ENCODE data around the gene CHTF8. TPM values are rescaled to one million over a fixed set of nuclear protein-coding genes. Genes with fewer than 3 reads are reported as not detected.
"Not testable (repeated sequence)": the region's sequence is repeated elsewhere in the genome, so short reads cannot be mapped to it uniquely, and the experiment has no call there.

CHTF8 gene
- total RNA-seq, 1 donor from 2014 or later, result 89.6 TPM

DNA sequence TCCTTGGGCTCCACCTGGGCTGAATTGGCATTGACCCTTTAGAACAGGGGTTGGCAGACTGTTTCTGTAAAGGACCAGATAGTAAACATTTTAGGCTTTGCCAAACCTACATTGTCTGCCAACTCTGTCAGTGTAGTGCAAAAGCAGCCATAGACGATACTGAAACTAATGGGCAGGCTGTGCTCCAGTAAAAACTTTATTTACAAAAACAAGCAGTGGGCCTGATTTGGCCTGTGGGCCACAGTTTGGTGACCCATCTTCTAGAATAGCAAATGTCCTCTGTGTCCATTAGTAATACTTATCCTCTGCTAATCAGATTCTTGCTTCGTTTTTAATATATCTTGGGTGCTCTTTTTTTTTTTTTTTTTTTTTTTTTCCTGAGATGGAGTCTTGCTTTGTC, 6.2 kb upstream of the CHTF8 start:
- no peak for ATAC-seq

- ATAC-seq, result no peak
Observed at GRCh38 chr16:69133373-69133954, 1.1 kb upstream of the CHTF8 start.

DNA sequence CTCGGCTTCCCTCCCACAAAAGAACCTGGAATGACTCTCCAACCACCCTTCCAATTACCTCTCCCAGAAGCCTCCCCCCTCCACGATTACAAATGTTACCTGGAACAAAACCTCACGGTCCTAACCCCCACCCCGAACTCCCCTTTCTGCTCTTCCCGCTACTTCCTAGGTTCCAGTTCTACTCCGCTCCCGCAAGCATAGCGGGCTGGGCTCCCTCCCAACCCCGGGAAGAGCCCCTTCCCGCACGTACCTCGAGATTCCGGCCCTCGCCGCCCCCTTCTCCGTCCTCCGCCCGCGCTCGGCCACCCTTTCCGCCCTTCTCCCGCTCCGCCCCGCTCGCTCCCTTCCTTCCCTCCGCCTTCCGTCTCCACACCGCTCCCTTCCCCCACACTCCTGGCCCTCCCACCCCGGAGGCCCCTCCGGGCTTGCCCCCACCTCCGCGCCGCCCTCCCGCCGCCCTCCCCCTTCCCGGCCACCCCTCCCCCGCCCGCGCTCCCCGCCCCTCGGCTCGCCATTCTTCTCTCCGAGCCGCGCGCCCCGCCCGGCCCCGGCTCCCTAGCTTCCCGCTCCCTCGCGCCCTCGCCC, 457 bp downstream of the CHTF8 start:
- peak; percentile 81 for ATAC-seq

GRCh38 chr16:69131167-69131838, 1.1 kb downstream of the CHTF8 start:
- no peak for ATAC-seq

- no peak for ATAC-seq
Observed at GRCh38 chr16:69130461-69130860, 1.9 kb downstream of the CHTF8 start.

GRCh38 chr16:69127966-69128510, 4.3 kb downstream of the CHTF8 start:
- ATAC-seq, result no peak

DNA sequence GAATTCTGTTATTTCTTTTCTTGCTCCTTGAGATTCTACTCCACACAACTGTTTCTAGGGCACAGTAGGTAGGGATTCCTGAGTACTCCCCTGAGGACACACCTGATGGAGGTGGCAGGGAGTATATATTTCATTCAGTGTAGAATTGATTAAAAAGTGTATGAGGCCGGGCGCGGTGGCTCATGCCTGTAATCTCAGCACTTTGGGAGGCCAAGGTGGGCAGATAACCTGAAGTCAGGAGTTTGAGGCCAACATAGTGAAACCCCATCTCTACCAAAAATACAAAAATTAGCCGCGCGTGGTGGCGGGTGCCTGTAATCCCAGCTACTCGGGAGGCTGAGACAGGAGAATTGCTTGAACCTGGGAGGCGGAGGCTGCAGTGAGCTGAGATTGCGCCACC, 5.6 kb downstream of the CHTF8 start:
- ATAC-seq, result not testable (repeated sequence)

DNA sequence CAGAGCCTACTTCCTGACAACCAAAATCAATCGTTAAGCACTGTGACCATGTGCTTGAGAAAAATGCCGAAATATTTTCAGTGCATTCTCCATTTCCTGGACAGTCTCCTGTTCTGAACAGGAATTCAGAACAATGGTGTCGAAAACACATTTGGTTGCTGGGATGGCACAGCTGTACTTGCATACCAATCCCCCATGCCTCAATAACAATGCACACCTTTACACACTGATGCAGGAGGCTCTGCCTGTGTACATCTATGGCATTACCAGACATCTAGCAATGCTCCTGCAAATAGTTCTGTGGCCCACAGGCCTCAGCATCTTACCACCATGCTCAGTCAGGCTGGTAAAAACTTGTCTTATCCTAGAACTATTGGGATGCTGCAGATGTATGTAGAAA, 6.2 kb downstream of the CHTF8 start:
- ATAC-seq, result no peak

- ATAC-seq, result not testable (repeated sequence)
Observed at GRCh38 chr16:69124961-69125360, 7.4 kb downstream of the CHTF8 start.

DNA sequence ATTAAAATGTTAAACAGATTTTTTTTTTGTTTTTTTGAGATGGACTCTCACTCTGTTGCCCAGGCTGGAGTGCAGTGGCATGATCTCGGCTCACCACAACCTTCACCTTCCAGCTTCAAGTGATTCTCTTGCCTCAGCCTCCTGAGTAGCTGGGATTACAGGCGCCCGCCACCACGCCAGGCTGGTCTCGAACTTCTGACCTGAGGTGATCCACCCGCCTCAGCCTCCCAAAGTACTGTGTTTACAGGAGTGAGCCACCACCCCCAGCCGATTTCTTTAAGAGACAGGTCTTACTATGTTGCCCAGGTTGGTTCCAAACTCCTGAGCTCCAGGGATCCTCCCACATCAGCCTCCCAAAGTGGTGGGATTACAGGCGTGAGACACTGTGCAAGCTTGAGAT, 8.0 kb downstream of the CHTF8 start:
- ATAC-seq, result not testable (repeated sequence)

- ATAC-seq, result peak; percentile 62
Observed at GRCh38 chr16:69123910-69124309, 8.5 kb downstream of the CHTF8 start.

- ATAC-seq, result no peak
Observed at GRCh38 chr16:69120096-69120664, 12.2 kb downstream of the CHTF8 start.

DNA sequence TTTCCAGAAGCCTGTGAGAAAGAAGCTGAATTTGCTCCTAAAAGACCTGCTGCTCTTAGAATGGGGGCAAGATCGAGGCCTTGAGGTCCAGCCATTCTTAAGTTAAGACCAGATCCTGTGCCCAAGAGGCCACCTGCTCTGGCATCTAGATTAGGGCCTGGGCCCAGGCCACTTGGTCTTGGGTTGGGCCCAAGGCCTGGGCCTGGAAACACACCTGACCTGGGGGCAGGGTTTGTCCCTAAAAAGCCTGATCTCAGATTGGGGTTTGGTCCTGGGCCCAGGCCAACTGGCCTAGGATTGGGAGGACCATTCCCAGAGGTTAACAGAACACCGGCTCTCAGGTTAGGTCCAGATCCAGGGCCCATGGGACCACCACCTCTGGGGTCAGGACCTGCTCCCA, 12.9 kb downstream of the CHTF8 start:
- peak; percentile 10 for ATAC-seq

- ATAC-seq, result no peak
Observed at GRCh38 chr16:69118994-69119393, 13.4 kb downstream of the CHTF8 start.

DNA sequence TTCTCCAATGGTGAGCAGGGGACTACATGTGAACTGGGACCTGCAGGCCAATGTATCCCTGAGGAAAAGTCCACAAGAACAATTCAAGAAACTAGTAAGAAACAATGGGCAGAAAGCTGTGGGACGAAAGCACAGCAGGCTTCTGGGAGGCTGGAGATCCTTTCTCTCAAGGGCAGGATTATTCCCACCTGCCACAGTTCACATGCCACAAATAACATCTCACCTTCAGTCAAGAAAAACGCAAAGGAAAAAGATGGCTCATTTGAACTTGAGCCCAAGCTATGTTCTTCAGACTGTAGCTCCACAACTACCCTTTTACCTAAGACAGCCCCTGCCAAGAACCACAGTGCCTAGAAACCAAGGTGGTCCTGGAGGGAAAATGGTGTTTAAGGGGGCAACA, 13.9 kb downstream of the CHTF8 start:
- no peak for ATAC-seq

GRCh38 chr16:69116906-69117305, 15.5 kb downstream of the CHTF8 start:
- peak; percentile 19 for ATAC-seq

DNA sequence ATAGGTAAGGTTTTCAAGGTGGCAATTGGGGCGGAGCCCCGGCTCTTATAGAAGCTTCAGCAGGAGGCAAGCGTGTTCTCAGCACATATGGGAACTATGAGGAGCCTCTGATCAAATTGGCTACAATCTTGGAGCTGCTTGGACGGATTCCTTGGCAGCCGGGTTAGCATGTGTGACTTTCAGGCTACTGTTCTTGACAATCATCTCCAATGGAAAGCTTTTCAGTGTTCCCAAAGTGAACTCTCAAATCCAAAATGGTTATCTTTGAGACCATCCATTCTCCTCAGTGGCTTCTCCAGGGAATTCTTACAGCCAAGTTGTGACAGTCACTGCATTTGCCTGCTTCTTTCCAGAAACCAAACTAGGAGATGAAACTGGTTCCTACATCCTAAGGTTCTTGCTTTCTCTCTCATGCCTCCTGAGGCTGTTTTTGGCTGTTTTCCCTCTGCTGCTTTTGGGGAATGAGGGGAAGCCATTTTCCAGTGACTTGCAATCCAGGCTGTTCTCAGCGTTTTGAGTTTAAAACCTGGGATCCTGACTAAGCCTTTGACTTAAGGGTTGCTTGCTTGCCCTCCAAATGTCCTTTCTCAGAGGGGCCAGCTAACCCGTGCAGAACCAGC, 16.0 kb downstream of the CHTF8 start:
- no peak for ATAC-seq

- no peak for ATAC-seq
Observed at GRCh38 chr16:69115837-69116236, 16.6 kb downstream of the CHTF8 start.

- ATAC-seq, result no peak
Observed at GRCh38 chr16:69115361-69115760, 17.0 kb downstream of the CHTF8 start.

DNA sequence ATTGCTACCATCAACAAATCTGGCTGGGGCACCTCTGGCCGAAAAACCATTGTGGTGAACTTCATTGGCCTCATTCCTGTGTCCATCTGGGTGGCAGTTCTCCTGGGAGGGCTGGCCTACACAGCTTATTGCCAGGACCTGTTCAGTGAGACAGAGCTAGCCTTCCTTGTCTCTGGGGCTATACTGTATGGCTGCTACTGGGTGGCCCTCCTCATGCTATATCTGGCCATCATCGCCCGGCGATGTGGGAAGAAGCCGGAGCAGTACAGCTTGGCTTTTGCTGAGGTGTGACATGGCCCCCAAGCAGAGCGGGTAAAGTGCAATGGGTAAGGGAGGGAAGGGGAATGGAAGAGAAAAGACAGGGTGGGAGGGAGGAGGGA, 17.4 kb downstream of the CHTF8 start:
- no peak for ATAC-seq

DNA sequence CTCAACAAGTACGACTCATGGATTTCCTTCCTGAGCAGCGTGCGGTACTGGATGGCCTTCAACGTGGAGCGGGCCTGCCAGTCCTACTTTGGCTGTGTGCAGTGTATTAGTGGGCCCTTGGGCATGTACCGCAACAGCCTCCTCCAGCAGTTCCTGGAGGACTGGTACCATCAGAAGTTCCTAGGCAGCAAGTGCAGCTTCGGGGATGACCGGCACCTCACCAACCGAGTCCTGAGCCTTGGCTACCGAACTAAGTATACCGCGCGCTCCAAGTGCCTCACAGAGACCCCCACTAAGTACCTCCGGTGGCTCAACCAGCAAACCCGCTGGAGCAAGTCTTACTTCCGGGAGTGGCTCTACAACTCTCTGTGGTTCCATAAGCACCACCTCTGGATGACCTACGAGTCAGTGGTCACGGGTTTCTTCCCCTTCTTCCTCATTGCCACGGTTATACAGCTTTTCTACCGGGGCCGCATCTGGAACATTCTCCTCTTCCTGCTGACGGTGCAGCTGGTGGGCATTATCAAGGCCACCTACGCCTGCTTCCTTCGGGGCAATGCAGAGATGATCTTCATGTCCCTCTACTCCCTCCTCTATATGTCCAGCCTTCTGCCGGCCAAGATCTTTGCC, 17.9 kb downstream of the CHTF8 start:
- no peak for ATAC-seq

DNA sequence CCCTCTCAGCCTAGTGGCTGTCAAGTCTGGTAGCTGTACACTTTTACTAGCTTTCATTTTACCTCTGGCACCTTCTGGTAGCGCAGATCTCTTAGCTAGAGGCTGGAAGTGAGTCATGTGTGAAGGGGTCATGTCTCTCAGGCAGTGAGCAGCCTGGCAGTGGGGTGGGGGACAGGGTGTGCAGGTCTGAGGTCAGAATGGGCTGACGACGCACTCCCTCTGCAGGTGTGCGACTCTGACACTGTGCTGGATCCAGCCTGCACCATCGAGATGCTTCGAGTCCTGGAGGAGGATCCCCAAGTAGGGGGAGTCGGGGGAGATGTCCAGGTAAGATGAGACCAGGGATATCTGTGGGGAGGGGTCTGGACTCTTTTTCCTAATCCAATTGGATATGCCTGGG, 19.2 kb downstream of the CHTF8 start:
- ATAC-seq, result no peak
